Trophoblast cell (in vitro differentiated cells and primary cell): ENCODE results near the gene NEIL1.

Experiments
- DNase-seq, 2 donors: peaks; one replicate each; pipeline ENCODE4 v3.0.0-alpha.2; 2016
- H2AFZ ChIP-seq: 2 replicates; pipeline ENCODE4 v1.6.1; 2013; ENCODE audit warnings: low read length, moderate library complexity, mild to moderate bottlenecking; ENCODE audit not compliant: insufficient read depth, poor library complexity
- H2AK5ac ChIP-seq: 2 replicates; pipeline ENCODE4 v1.6.1; 2013; ENCODE audit warnings: mild to moderate bottlenecking, low read length
- H2BK120ac ChIP-seq: 2 replicates; pipeline ENCODE4 v1.6.1; 2013; ENCODE audit warnings: low read length, mild to moderate bottlenecking, moderate library complexity; ENCODE audit not compliant: insufficient read depth, poor library complexity
- H2BK12ac ChIP-seq: 2 replicates; pipeline ENCODE4 v1.6.1; 2013; ENCODE audit warnings: mild to moderate bottlenecking, low read length, moderate library complexity
- H2BK5ac ChIP-seq: 2 replicates; pipeline ENCODE4 v1.6.1; 2013; ENCODE audit warnings: low read length, low read depth, moderate library complexity, mild to moderate bottlenecking; ENCODE audit not compliant: poor library complexity
- H3K14ac ChIP-seq: 2 replicates; pipeline ENCODE4 v1.6.1; 2013; ENCODE audit warnings: mild to moderate bottlenecking, low read length
- H3K18ac ChIP-seq: 2 replicates; pipeline ENCODE4 v1.6.1; 2013; ENCODE audit warnings: mild to moderate bottlenecking, low read length
- H3K23ac ChIP-seq: 2 replicates; pipeline ENCODE4 v1.6.1; 2013; ENCODE audit warnings: low read length
- H3K27ac ChIP-seq: 2 replicates; pipeline ENCODE4 v1.5.1; 2013; ENCODE audit warnings: low read depth, mild to moderate bottlenecking, inconsistent platforms, low read length, moderate library complexity
- H3K27me3 ChIP-seq: 2 replicates; pipeline ENCODE4 v1.6.1; 2013; ENCODE audit warnings: inconsistent platforms, mild to moderate bottlenecking, low read length, moderate library complexity; ENCODE audit not compliant: insufficient read depth
- H3K36me3 ChIP-seq, 2 experiments: 1 replicate in 1 of 2; 2 replicates in 1 of 2; pipeline ENCODE4 v1.6.1; 2013; ENCODE audit warnings: low read length in 2 of 2, mild to moderate bottlenecking in 2 of 2, moderate library complexity in 1 of 2; ENCODE audit not compliant: insufficient read depth in 2 of 2, control insufficient read depth in 1 of 2
- H3K4ac ChIP-seq: 2 replicates; pipeline ENCODE4 v1.6.1; 2013; ENCODE audit warnings: low read depth, mild to moderate bottlenecking, low read length, moderate library complexity
- H3K4me1 ChIP-seq, 2 experiments: 1 replicate in 1 of 2; 2 replicates in 1 of 2; pipeline ENCODE4 v1.6.1; 2013; ENCODE audit warnings: low read length in 2 of 2, mild to moderate bottlenecking in 2 of 2, moderate library complexity in 1 of 2; ENCODE audit not compliant: insufficient read depth in 2 of 2, control insufficient read depth in 1 of 2
- H3K4me2 ChIP-seq: 2 replicates; pipeline ENCODE4 v1.6.1; 2013; ENCODE audit warnings: inconsistent platforms, mild to moderate bottlenecking, low read length, moderate library complexity
- H3K4me3 ChIP-seq: 2 replicates; pipeline ENCODE4 v1.5.1; 2013; ENCODE audit warnings: mild to moderate bottlenecking, low read depth, low read length, inconsistent platforms
- H3K79me1 ChIP-seq: one replicate; pipeline ENCODE4 v1.6.1; 2013; ENCODE audit warnings: low read length
- H3K79me2 ChIP-seq: 2 replicates; pipeline ENCODE4 v1.6.1; 2013; ENCODE audit warnings: low read length, mild to moderate bottlenecking; ENCODE audit not compliant: control insufficient read depth, insufficient read depth, poor library complexity
- H3K9ac ChIP-seq: 2 replicates; pipeline ENCODE4 v1.6.1; 2013; ENCODE audit warnings: mild to moderate bottlenecking, low read length
- H3K9me3 ChIP-seq: 2 replicates; pipeline ENCODE4 v1.6.1; 2013; ENCODE audit warnings: low read depth, mild to moderate bottlenecking, control low read depth, inconsistent platforms, low read length; ENCODE audit not compliant: insufficient read depth
- H4K12ac ChIP-seq: 2 replicates; pipeline ENCODE4 v1.6.1; 2013; ENCODE audit warnings: low read depth, mild to moderate bottlenecking, low read length, moderate library complexity
- H4K8ac ChIP-seq: 2 replicates; pipeline ENCODE4 v1.6.1; 2013; ENCODE audit warnings: low read depth, mild to moderate bottlenecking, low read length, moderate library complexity
- H4K91ac ChIP-seq: one replicate; pipeline ENCODE4 v1.6.1; 2013; ENCODE audit warnings: low read depth, mild to moderate bottlenecking, low read length, moderate library complexity
- WGBS: extraction: QIAGEN DNeasy Blood & Tissue Kit; methylation state at CpG from one replicate; pipeline ENCODE4 v1.1.7; 2013; ENCODE audit warnings: missing lambda C conversion rate; ENCODE audit not compliant: insufficient read length, insufficient coverage; ENCODE audit errors: extremely low coverage; 5-methylcytosine and 5-hydroxymethylcytosine counted together

The NEIL1 gene

GRCh38 chr15:75358771-75359536 lies 12.1 kb downstream of the NEIL1 start:
- H3K4me3 ChIP-seq = no peak overlapping the region
- H2BK5ac ChIP-seq = no peak overlapping the region
- H2AFZ ChIP-seq = no peak overlapping the region
- H2BK120ac ChIP-seq = no peak overlapping the region
- H3K14ac ChIP-seq = no peak overlapping the region
- no peaks in the 10 kb centered on the region for H3K79me2 ChIP-seq
- H3K36me3 ChIP-seq = peaks cover 58 to 68% of the 10 kb centered on the region in 2 experiments
- H4K91ac ChIP-seq = no peak overlapping the region
- no CpG with 5 or more reads among the region's 10 CpGs for WGBS
- H3K4me1 ChIP-seq = no peaks in the 10 kb centered on the region
- no peak overlapping the region for H3K4me2 ChIP-seq
- H3K27ac ChIP-seq = no peak overlapping the region
- peaks cover 2% of the 10 kb centered on the region for H3K9me3 ChIP-seq
- DNase-seq = no peak
- no peak overlapping the region for H3K4ac ChIP-seq
- no peak overlapping the region for H4K8ac ChIP-seq
- no peak overlapping the region for H3K23ac ChIP-seq
- H3K79me1 ChIP-seq = no peaks in the 10 kb centered on the region
- no peak overlapping the region for H2AK5ac ChIP-seq
- no peaks in the 10 kb centered on the region for H3K27me3 ChIP-seq
- H4K12ac ChIP-seq = no peak overlapping the region
- no peak overlapping the region for H3K18ac ChIP-seq
- H3K9ac ChIP-seq = no peak overlapping the region
- H2BK12ac ChIP-seq = no peak overlapping the region

GRCh38 chr15:75359537-75360250 lies 12.9 kb downstream of the NEIL1 start:
- no peak overlapping the region for H3K18ac ChIP-seq
- no peak overlapping the region for H2BK5ac ChIP-seq
- H3K4ac ChIP-seq = no peak overlapping the region
- WGBS = no CpG with 5 or more reads among the region's 15 CpGs
- H3K23ac ChIP-seq = no peak overlapping the region
- no peak for DNase-seq
- no peaks in the 10 kb centered on the region for H3K79me2 ChIP-seq
- H3K4me2 ChIP-seq = no peak overlapping the region
- no peak overlapping the region for H2AFZ ChIP-seq
- no peak overlapping the region for H3K9ac ChIP-seq
- H3K9me3 ChIP-seq = peaks cover 2% of the 10 kb centered on the region
- no peak overlapping the region for H2AK5ac ChIP-seq
- H4K12ac ChIP-seq = no peak overlapping the region
- no peak overlapping the region for H3K14ac ChIP-seq
- peaks cover 64 to 71% of the 10 kb centered on the region in 2 experiments for H3K36me3 ChIP-seq
- no peak overlapping the region for H3K27ac ChIP-seq
- H3K27me3 ChIP-seq = no peaks in the 10 kb centered on the region
- no peaks in the 10 kb centered on the region for H3K4me1 ChIP-seq
- no peak overlapping the region for H2BK12ac ChIP-seq
- no peak overlapping the region for H3K4me3 ChIP-seq
- H2BK120ac ChIP-seq = no peak overlapping the region
- H4K91ac ChIP-seq = no peak overlapping the region
- no peak overlapping the region for H4K8ac ChIP-seq
- no peaks in the 10 kb centered on the region for H3K79me1 ChIP-seq

GRCh38 chr15:75360391-75360790 lies 13.6 kb downstream of the NEIL1 start:
- no peak overlapping the region for H4K12ac ChIP-seq
- H4K8ac ChIP-seq = no peak overlapping the region
- no CpG with 5 or more reads among the region's 1 CpG for WGBS
- H2AFZ ChIP-seq = no peak overlapping the region
- H3K18ac ChIP-seq = no peak overlapping the region
- no peaks in the 10 kb centered on the region for H3K79me2 ChIP-seq
- no peak overlapping the region for H3K4me2 ChIP-seq
- H3K36me3 ChIP-seq = peaks cover 66% of the 10 kb centered on the region in 2 experiments
- no peak overlapping the region for H4K91ac ChIP-seq
- H3K14ac ChIP-seq = no peak overlapping the region
- no peak overlapping the region for H2BK5ac ChIP-seq
- H3K23ac ChIP-seq = no peak overlapping the region
- peaks cover 2% of the 10 kb centered on the region for H3K9me3 ChIP-seq
- H2BK120ac ChIP-seq = no peak overlapping the region
- H3K9ac ChIP-seq = no peak overlapping the region
- no peak for DNase-seq
- no peak overlapping the region for H2BK12ac ChIP-seq
- no peaks in the 10 kb centered on the region for H3K4me1 ChIP-seq
- no peaks in the 10 kb centered on the region for H3K27me3 ChIP-seq
- no peak overlapping the region for H2AK5ac ChIP-seq
- no peaks in the 10 kb centered on the region for H3K79me1 ChIP-seq
- no peak overlapping the region for H3K27ac ChIP-seq
- H3K4ac ChIP-seq = no peak overlapping the region
- no peak overlapping the region for H3K4me3 ChIP-seq

GRCh38 chr15:75360856-75361255 lies 14.0 kb downstream of the NEIL1 start:
- no peaks in the 10 kb centered on the region for H3K79me2 ChIP-seq
- no peak overlapping the region for H3K18ac ChIP-seq
- H3K23ac ChIP-seq = no peak overlapping the region
- no peak overlapping the region for H3K14ac ChIP-seq
- no peaks in the 10 kb centered on the region for H3K4me1 ChIP-seq
- H3K9ac ChIP-seq = no peak overlapping the region
- H3K4ac ChIP-seq = no peak overlapping the region
- H4K12ac ChIP-seq = no peak overlapping the region
- no peak for DNase-seq
- H3K4me3 ChIP-seq = no peak overlapping the region
- H2BK120ac ChIP-seq = no peak overlapping the region
- H2AFZ ChIP-seq = no peak overlapping the region
- WGBS = no CpG with 5 or more reads among the region's 7 CpGs
- no peak overlapping the region for H2BK5ac ChIP-seq
- peaks cover 2% of the 10 kb centered on the region for H3K9me3 ChIP-seq
- H4K91ac ChIP-seq = no peak overlapping the region
- H2BK12ac ChIP-seq = no peak overlapping the region
- H3K79me1 ChIP-seq = no peaks in the 10 kb centered on the region
- H3K4me2 ChIP-seq = no peak overlapping the region
- no peak overlapping the region for H4K8ac ChIP-seq
- no peak overlapping the region for H2AK5ac ChIP-seq
- peaks cover 65 to 67% of the 10 kb centered on the region in 2 experiments for H3K36me3 ChIP-seq
- H3K27me3 ChIP-seq = no peaks in the 10 kb centered on the region
- H3K27ac ChIP-seq = no peak overlapping the region
